Measurements from ENCODE around the gene ASMTL.

GRCh38 chrX:1400049-1400448 is 52.7 kb downstream of the ASMTL start:
- TF ChIP-seq, protein P1, sequence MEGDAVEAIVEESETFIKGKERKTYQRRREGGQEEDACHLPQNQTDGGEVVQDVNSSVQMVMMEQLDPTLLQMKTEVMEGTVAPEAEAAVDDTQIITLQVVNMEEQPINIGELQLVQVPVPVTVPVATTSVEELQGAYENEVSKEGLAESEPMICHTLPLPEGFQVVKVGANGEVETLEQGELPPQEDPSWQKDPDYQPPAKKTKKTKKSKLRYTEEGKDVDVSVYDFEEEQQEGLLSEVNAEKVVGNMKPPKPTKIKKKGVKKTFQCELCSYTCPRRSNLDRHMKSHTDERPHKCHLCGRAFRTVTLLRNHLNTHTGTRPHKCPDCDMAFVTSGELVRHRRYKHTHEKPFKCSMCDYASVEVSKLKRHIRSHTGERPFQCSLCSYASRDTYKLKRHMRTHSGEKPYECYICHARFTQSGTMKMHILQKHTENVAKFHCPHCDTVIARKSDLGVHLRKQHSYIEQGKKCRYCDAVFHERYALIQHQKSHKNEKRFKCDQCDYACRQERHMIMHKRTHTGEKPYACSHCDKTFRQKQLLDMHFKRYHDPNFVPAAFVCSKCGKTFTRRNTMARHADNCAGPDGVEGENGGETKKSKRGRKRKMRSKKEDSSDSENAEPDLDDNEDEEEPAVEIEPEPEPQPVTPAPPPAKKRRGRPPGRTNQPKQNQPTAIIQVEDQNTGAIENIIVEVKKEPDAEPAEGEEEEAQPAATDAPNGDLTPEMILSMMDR (IDR thresholded peaks at IDR 0.05) = no peak
- no peak for TF ChIP-seq POLR2A (IDR thresholded peaks at IDR 0.05)

Measured in vagina (tissue), 2 donors.